ENCODE data around the gene CERK.

DNA sequence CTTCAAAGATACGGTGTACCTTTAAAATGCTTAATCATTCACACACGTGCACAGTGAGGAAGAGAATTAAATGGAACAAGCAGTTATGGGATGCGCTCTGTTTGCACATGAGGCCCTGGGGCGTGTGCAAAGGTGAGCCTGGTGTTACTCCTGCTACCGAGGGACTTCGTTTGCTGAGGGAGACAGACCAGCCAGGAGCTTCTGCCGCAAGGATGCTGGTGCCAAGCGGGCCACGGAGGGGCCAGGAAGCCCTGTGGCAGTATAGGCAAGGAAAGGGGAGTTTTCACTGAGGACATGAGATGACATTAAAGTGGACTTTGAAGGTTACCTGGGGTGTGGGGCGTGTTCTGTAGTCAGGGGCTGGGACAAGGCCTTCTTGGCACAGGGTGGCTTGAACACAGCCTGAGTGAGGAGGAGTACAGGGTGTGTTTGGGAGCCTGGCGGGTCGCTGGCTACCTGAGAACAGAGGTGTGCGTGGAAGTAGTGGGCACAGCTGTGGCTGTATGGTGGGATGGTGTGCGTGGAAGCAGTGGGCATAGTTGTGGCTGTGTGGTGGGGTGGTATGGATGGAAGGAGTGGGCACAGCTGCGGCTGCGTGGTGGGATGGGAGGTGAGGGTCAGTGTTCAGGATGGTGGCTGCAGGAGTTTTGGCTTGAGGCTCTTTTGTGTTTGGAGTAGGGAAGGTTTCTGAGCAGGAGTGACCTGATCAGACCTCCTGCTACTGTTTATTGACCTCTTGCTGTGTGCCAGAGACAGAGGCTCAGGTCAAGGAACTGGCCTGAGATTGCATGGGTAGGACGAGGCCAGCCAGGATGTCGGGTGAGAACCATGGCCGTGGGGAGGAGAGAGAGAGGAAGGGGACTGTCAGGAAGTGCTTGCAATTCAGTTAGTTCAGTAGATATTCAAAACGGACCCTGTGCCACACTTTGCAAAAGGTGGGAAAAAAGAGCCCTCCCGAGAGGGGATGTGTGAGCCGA lies 38.1 kb upstream of the CERK start:
- TF ChIP-seq, protein P1, sequence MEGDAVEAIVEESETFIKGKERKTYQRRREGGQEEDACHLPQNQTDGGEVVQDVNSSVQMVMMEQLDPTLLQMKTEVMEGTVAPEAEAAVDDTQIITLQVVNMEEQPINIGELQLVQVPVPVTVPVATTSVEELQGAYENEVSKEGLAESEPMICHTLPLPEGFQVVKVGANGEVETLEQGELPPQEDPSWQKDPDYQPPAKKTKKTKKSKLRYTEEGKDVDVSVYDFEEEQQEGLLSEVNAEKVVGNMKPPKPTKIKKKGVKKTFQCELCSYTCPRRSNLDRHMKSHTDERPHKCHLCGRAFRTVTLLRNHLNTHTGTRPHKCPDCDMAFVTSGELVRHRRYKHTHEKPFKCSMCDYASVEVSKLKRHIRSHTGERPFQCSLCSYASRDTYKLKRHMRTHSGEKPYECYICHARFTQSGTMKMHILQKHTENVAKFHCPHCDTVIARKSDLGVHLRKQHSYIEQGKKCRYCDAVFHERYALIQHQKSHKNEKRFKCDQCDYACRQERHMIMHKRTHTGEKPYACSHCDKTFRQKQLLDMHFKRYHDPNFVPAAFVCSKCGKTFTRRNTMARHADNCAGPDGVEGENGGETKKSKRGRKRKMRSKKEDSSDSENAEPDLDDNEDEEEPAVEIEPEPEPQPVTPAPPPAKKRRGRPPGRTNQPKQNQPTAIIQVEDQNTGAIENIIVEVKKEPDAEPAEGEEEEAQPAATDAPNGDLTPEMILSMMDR (IDR thresholded peaks at IDR 0.05): no peak
- TF ChIP-seq EP300 (IDR thresholded peaks at IDR 0.05) (no peak), POLR2AphosphoS5 (IDR thresholded peaks at IDR 0.05) (no peak), POLR2A (IDR thresholded peaks at IDR 0.05) (no peak)
